Measurements from ENCODE around the gene ZFYVE27. TPM values are rescaled to one million over a fixed set of nuclear protein-coding genes. Genes with fewer than 3 reads are reported as not detected.

Gene ZFYVE27
- total RNA-seq, 1 donor from 2014 or later: 26.9 TPM

DNA sequence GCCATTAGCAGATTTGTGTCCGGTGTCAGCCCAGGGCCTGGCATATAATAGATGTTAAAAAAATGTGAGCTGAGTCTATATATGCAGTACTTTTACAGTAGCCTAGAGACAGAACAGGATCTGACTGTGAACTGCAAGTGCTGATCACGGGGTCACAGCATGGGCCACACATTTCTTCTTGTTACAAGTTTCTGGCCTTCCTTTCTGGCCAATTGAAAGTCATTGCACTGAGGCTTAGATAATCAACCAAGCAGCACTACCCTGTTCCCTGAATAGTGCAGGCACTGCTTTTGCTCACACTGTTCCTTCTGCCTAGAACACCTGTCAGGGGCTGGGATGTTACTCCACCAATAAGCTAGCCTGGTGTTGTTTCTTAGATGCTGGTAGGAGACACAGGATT is 28.8 kb upstream of the ZFYVE27 start:
- Mint-ChIP-seq H3K4me3 (no peak overlapping the region), H3K27me3 (ENCODE audit: low read depth) (peaks cover 2% of the 10 kb centered on the region), H3K36me3 (ENCODE audit: low read depth) (no peaks in the 10 kb centered on the region), H3K9me3 (no peaks in the 10 kb centered on the region), H3K4me1 (peaks cover 16% of the 10 kb centered on the region), H3K27ac (ENCODE audit: unreplicated experiment) (no peak overlapping the region)
- TF ChIP-seq, protein P1, sequence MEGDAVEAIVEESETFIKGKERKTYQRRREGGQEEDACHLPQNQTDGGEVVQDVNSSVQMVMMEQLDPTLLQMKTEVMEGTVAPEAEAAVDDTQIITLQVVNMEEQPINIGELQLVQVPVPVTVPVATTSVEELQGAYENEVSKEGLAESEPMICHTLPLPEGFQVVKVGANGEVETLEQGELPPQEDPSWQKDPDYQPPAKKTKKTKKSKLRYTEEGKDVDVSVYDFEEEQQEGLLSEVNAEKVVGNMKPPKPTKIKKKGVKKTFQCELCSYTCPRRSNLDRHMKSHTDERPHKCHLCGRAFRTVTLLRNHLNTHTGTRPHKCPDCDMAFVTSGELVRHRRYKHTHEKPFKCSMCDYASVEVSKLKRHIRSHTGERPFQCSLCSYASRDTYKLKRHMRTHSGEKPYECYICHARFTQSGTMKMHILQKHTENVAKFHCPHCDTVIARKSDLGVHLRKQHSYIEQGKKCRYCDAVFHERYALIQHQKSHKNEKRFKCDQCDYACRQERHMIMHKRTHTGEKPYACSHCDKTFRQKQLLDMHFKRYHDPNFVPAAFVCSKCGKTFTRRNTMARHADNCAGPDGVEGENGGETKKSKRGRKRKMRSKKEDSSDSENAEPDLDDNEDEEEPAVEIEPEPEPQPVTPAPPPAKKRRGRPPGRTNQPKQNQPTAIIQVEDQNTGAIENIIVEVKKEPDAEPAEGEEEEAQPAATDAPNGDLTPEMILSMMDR (conservative IDR thresholded peaks at IDR 0.05): no peak
- DNase-seq (ENCODE audit: low read depth, low spot score): no peak

DNA sequence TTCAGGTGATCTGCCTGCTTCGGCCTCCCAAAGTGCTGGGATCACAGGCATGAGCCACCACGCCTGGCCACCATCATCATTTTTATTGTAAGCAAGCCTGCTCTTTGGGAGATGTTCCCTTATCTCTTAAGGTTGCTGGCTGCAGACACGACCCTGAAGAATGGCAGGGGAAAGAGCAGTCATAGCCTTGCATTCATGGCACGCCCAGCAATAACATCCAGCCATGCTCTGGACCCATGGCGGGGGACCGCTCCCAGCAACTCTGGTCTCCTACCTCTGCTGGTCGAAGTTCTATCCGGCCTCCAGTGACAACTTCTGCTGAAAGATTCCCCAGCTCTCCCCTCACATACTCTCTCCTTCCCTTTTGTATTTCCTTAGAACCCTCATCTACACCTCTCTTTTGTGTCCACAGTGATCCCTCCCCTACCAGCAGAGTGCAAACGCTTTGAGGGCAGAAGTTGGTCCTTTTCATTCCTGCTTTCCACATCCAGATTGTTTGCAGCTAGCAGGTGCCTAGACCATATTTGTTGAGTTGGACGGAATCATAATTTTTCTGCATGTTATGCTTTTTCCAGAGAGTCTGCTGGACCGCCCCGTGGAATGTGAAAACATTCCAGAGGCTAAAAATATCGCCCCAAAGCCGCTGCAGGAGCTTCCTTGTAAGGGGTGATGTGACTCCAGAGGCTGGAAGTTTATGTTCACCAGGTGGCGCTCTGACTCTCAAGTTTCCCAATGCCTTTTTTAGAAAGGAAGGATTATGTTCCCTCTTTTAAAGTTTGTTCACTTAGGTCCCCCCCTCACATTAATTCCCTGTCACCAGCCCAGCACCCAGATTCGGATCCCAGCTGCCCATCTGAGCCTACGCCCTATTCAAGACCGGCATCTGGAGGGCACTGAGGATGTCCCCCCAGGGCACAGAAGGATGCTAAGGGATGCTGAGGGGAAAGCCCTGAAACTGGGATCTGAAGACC is 27.7 kb upstream of the ZFYVE27 start:
- TF ChIP-seq, protein P1 (conservative IDR thresholded peaks at IDR 0.05): peak; percentile 71
- Mint-ChIP-seq H3K4me3 (peak overlapping the region; percentile 58), H3K27ac (ENCODE audit: unreplicated experiment) (no peak overlapping the region), H3K27me3 (ENCODE audit: low read depth) (peaks cover 2% of the 10 kb centered on the region), H3K9me3 (no peaks in the 10 kb centered on the region), H3K36me3 (ENCODE audit: low read depth) (no peaks in the 10 kb centered on the region), H3K4me1 (peaks cover 21% of the 10 kb centered on the region)
- peak; percentile 62 for DNase-seq (ENCODE audit: low read depth, low spot score)

- Mint-ChIP-seq H3K4me1 (peaks cover 41% of the 10 kb centered on the region), H3K27me3 (ENCODE audit: low read depth) (peaks cover 6% of the 10 kb centered on the region), H3K9me3 (no peaks in the 10 kb centered on the region), H3K4me3 (peak overlapping the region; percentile 78), H3K27ac (ENCODE audit: unreplicated experiment) (no peak overlapping the region), H3K36me3 (ENCODE audit: low read depth) (no peaks in the 10 kb centered on the region)
- TF ChIP-seq, protein P1 (conservative IDR thresholded peaks at IDR 0.05): no peak
- no peak for DNase-seq (ENCODE audit: low read depth, low spot score)
Observed at GRCh38 chr10:97711640-97712572, 25.0 kb upstream of the ZFYVE27 start.

DNA sequence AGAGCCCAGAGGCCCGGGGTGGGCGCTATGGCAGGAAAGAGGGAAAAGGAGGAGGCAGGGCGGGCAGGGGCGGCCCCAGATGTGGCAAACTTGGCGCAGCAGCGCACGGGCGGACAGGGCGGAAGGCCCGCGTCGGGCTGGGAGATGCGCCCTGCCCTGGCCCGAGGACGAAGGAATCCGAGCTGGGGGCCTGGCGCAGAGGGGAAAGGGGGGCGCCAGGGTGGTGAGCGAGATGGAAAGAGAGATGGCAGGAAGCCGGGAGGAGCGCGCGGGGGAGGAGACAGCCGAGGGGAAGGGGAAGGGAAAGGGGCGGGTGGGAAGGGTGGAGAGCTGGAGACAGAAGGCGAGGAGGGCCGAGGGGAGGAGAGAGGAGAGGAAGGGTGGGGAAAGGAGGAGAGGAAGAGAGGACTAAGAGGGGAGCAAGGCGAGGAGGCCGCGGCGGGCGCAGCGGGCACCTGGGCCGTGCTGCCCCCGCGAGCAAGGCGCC is 23.5 kb upstream of the ZFYVE27 start, which contains the start of gene MARVELD1:
MARVELD1 (plus strand) TSS at position 392 of the 487 bp plus-strand sequence. CDS start 147 bp downstream, outside the sequence.
- H3K27me3 Mint-ChIP-seq (ENCODE audit: low read depth): peaks cover 6% of the 10 kb centered on the region
- TF ChIP-seq, protein P1 (conservative IDR thresholded peaks at IDR 0.05): no peak
- peak within 1 kb of the TSS; percentile 99 for H3K27ac Mint-ChIP-seq (ENCODE audit: unreplicated experiment)
- DNase-seq (ENCODE audit: low read depth, low spot score): peak; percentile 46
- peaks cover 3% of the 10 kb centered on the region for H3K36me3 Mint-ChIP-seq (ENCODE audit: low read depth)
- H3K4me3 Mint-ChIP-seq: peak within 1 kb of the TSS; percentile 97
- peaks cover 54% of the 10 kb centered on the region for H3K4me1 Mint-ChIP-seq
- H3K9me3 Mint-ChIP-seq: no peaks in the 10 kb centered on the region

GRCh38 chr10:97713826-97714400 is 23.0 kb upstream of the ZFYVE27 start:
- Mint-ChIP-seq H3K27ac (ENCODE audit: unreplicated experiment) (peak overlapping the region; percentile 99), H3K36me3 (ENCODE audit: low read depth) (peaks cover 3% of the 10 kb centered on the region), H3K27me3 (ENCODE audit: low read depth) (peaks cover 6% of the 10 kb centered on the region), H3K4me1 (peaks cover 59% of the 10 kb centered on the region), H3K4me3 (peak overlapping the region; percentile 97), H3K9me3 (no peaks in the 10 kb centered on the region)
- TF ChIP-seq, protein P1 (conservative IDR thresholded peaks at IDR 0.05): peak; percentile 42
- peak; percentile 57 for DNase-seq (ENCODE audit: low read depth, low spot score)

All from neural crest cell (in vitro differentiated cells).